CD14-positive monocyte (primary cell): ENCODE data around the gene IFI27. TPM values are rescaled to one million over a fixed set of nuclear protein-coding genes. Genes with fewer than 3 reads are reported as not detected.

ENCODE experiments used
- DNase-seq, 3 donors: peaks; one replicate each; pipeline ENCODE4 v3.0.0-alpha.2; 2011 to 2022
- H2AFZ ChIP-seq: 2 replicates; pipeline ENCODE4 v1.6.0; 2012; ENCODE audit warnings: mild to moderate bottlenecking, low read depth, low read length, inconsistent platforms; ENCODE audit not compliant: insufficient read depth, poor library complexity, severe bottlenecking
- H3K27ac ChIP-seq, 2 donors: 1 replicate in 1 of 2; 2 replicates in 1 of 2; pipeline ENCODE4 v1.5.1; 2012 to 2013; ENCODE audit warnings: low read length in 2 of 2, control low read depth in 1 of 2, inconsistent platforms in 1 of 2, low read depth in 1 of 2, mild to moderate bottlenecking in 1 of 2
- H3K27me3 ChIP-seq, 2 donors: one replicate each; pipeline versions ENCODE4 v1.6.0 to v1.6.1; 2011 to 2013; ENCODE audit warnings: low read length in 2 of 2; ENCODE audit not compliant: control insufficient read depth in 2 of 2, insufficient read depth in 2 of 2
- H3K36me3 ChIP-seq, 2 donors: replicated peaks in 1 of 2; 1 replicate in 1 of 2; 2 replicates in 1 of 2; pipeline versions ENCODE4 v1.5.1 to v1.6.1; 2012 to 2013; ENCODE audit warnings: low read length in 2 of 2, control low read depth in 1 of 2, inconsistent platforms in 1 of 2, mild to moderate bottlenecking in 1 of 2; ENCODE audit not compliant: insufficient read depth in 2 of 2, control insufficient read depth in 1 of 2
- H3K4me1 ChIP-seq, 2 donors: 1 replicate in 1 of 2; 2 replicates in 1 of 2; pipeline versions ENCODE4 v1.5.1 to v1.6.1; 2012 to 2013; ENCODE audit warnings: low read length in 2 of 2, control low read depth in 1 of 2, inconsistent platforms in 1 of 2, mild to moderate bottlenecking in 1 of 2, moderate library complexity in 1 of 2; ENCODE audit not compliant: insufficient read depth in 2 of 2, control insufficient read depth in 1 of 2
- H3K4me2 ChIP-seq: replicated peaks from 2 replicates; pipeline ENCODE3; 2012; ENCODE audit warnings: low read length, moderate library complexity, mild to moderate bottlenecking; ENCODE audit not compliant: poor library complexity, severe bottlenecking; ENCODE audit errors: extremely low read depth
- H3K4me3 ChIP-seq, 3 experiments: fragments of 200-600 bp in 1 of 3; sonication (generic) in 1 of 3; replicated peaks in 1 of 3; 1 replicate in 2 of 3; 2 replicates in 1 of 3; pipeline ENCODE4 v1.5.1; 2011 to 2013; ENCODE audit warnings: low read length in 3 of 3, mild to moderate bottlenecking in 3 of 3, control low read depth in 2 of 3, low read depth in 2 of 3, inconsistent platforms in 1 of 3, moderate library complexity in 1 of 3
- H3K79me2 ChIP-seq: 2 replicates; pipeline ENCODE4 v1.6.0; 2012; ENCODE audit warnings: mild to moderate bottlenecking, control low read depth, inconsistent platforms, low read length, moderate library complexity; ENCODE audit not compliant: insufficient read depth
- H3K9ac ChIP-seq: 2 replicates; pipeline ENCODE4 v1.6.0; 2017; ENCODE audit warnings: low read length, mild to moderate bottlenecking; ENCODE audit not compliant: insufficient read depth, poor library complexity, severe bottlenecking
- H3K9me3 ChIP-seq, 2 donors: replicated peaks in 1 of 2; 1 replicate in 1 of 2; 2 replicates in 1 of 2; pipeline versions ENCODE4 v1.5.1 to v1.6.1; 2012 to 2013; ENCODE audit warnings: low read length in 2 of 2, control low read depth in 1 of 2; ENCODE audit not compliant: control insufficient read depth in 1 of 2, insufficient read depth in 1 of 2
- H4K20me1 ChIP-seq: 2 replicates; pipeline ENCODE4 v1.6.0; 2012; ENCODE audit warnings: mild to moderate bottlenecking, low read length, control low read depth, moderate library complexity; ENCODE audit not compliant: insufficient read depth
- H3K27ac Mint-ChIP-seq, 7 donors: one replicate each; pipeline ENCODE4 v1.8.0; 2020; ENCODE audit warnings: mild to moderate bottlenecking in 7 of 7, mixed read lengths in 7 of 7, moderate library complexity in 6 of 7, inconsistent platforms in 2 of 7
- H3K27me3 Mint-ChIP-seq, 3 donors: one replicate each; pipeline ENCODE4 v1.8.0; 2021 to 2022; ENCODE audit warnings: low read depth in 3 of 3, mild to moderate bottlenecking in 3 of 3, mixed read lengths in 3 of 3, moderate library complexity in 3 of 3, inconsistent platforms in 1 of 3
- H3K36me3 Mint-ChIP-seq, 2 donors: one replicate each; pipeline ENCODE4 v1.8.0; 2020; ENCODE audit warnings: mixed read lengths in 2 of 2, inconsistent platforms in 1 of 2, mild to moderate bottlenecking in 1 of 2
- H3K4me1 Mint-ChIP-seq: one replicate; pipeline ENCODE4 v1.8.0; 2020; ENCODE audit warnings: mild to moderate bottlenecking, mixed read lengths
- H3K4me3 Mint-ChIP-seq, 2 donors: one replicate each; pipeline ENCODE4 v1.8.0; 2020; ENCODE audit warnings: mild to moderate bottlenecking in 2 of 2, mixed read lengths in 2 of 2, moderate library complexity in 1 of 2
- H3K9me3 Mint-ChIP-seq, 7 donors: one replicate each; pipeline ENCODE4 v1.8.0; 2020 to 2022; ENCODE audit warnings: mixed read lengths in 7 of 7, mild to moderate bottlenecking in 6 of 7, moderate library complexity in 6 of 7, inconsistent platforms in 2 of 7
- WGBS: methylation state at CpG from one replicate; pipeline ENCODE4 v1.1.5; 2013; ENCODE audit warnings: missing lambda C conversion rate; ENCODE audit not compliant: insufficient coverage; 5-methylcytosine and 5-hydroxymethylcytosine counted together
- intact Hi-C, 2 donors: fragments of 100-400 bp; cut with micrococcal nuclease; formaldehyde crosslinking; loops; one replicate each; pipeline versions ENCODE4 v1.15.0 to v1.15.1; 2023
- polyA plus RNA-seq, 3 donors: library from polyadenylated mRNA; depleted of rRNA in 1 of 3; unstranded in 2 of 3; stranded (reverse) in 1 of 3; fragments of 300-500 nt in 2 of 3; fragments of >200 nt in 1 of 3; fragmentation: Illumina TruSeq in 2 of 3; gene quantifications; 1 replicate in 2 of 3; 2 replicates in 1 of 3; pipeline ENCODE4 v1.2.3, GENCODE V29; 2012 to 2021
- TF ChIP-seq, protein P1 (sequence below): fragments of 200-600 bp; IDR thresholded peaks from one replicate; pipeline ENCODE4 v1.8.0; 2022; ENCODE audit warnings: antibody characterized with exemption, mild to moderate bottlenecking

The IFI27 gene
- polyA plus RNA-seq, 3 donors, result 3.0 to 3.9 (median 3.3) TPM

DNA sequence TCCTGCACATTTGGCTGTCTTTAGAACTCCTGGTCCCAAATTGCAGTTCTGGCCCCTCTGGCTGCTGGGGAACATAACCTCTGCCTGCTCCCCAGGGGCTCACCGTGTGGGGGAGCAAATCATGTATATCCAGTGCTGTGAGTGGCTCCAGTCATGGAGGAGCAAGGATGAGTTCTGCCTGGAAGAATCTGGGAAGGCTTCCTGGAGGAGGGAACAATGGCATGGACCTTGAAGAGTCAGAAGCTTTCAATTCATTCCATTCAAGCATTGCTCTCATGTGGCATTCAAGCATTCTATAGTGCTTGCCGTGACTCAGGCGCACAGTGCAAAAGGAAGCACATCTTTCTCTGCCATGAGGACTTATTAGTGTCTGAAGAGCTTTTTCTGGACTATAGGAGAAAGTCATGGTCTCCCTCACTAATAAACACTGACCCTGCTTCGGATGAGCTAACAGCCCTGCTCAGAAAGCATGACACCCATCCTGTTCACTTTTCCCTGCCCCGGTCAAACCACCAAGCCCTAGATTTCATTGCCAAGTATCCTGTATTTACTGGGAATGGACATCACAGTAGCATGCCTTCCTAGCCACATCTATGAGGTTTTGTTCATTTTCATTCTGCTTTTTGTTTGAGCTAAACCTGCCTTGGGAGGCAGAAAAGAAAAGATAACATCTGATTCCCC, 3.5 kb downstream of the IFI27 start:
- Histone ChIP-seq H2AFZ (no peak overlapping the region), H3K9me3 (peaks cover 1% of the 10 kb centered on the region in 2 donors), H3K36me3 (no peaks in the 10 kb centered on the region), H4K20me1 (no peaks in the 10 kb centered on the region), H3K4me1 (peaks cover 10% of the 10 kb centered on the region in 2 donors), H3K79me2 (no peaks in the 10 kb centered on the region), H3K4me2 (no peak overlapping the region), H3K9ac (no peak overlapping the region), H3K4me3 (no peak overlapping the region), H3K27me3 (no peaks in the 10 kb centered on the region), H3K27ac (no peak overlapping the region)
- H3K4me3 Mint-ChIP-seq, result no peak overlapping the region
- H3K9me3 Mint-ChIP-seq, result peaks cover 0 to 5% (median 0%) of the 10 kb centered on the region in 7 donors
- H3K27me3 Mint-ChIP-seq, result peaks cover 6 to 25% (median 12%) of the 10 kb centered on the region in 3 donors
- TF ChIP-seq, protein P1, sequence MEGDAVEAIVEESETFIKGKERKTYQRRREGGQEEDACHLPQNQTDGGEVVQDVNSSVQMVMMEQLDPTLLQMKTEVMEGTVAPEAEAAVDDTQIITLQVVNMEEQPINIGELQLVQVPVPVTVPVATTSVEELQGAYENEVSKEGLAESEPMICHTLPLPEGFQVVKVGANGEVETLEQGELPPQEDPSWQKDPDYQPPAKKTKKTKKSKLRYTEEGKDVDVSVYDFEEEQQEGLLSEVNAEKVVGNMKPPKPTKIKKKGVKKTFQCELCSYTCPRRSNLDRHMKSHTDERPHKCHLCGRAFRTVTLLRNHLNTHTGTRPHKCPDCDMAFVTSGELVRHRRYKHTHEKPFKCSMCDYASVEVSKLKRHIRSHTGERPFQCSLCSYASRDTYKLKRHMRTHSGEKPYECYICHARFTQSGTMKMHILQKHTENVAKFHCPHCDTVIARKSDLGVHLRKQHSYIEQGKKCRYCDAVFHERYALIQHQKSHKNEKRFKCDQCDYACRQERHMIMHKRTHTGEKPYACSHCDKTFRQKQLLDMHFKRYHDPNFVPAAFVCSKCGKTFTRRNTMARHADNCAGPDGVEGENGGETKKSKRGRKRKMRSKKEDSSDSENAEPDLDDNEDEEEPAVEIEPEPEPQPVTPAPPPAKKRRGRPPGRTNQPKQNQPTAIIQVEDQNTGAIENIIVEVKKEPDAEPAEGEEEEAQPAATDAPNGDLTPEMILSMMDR, result no peak
- 90% methylated on average over 2 of the region's 5 CpGs for WGBS
- no peaks in the 10 kb centered on the region for H3K36me3 Mint-ChIP-seq
- intact Hi-C loops, result no loop called here
- no peak for DNase-seq
- H3K27ac Mint-ChIP-seq, result no peak overlapping the region
- H3K4me1 Mint-ChIP-seq, result peaks cover 15% of the 10 kb centered on the region

DNA sequence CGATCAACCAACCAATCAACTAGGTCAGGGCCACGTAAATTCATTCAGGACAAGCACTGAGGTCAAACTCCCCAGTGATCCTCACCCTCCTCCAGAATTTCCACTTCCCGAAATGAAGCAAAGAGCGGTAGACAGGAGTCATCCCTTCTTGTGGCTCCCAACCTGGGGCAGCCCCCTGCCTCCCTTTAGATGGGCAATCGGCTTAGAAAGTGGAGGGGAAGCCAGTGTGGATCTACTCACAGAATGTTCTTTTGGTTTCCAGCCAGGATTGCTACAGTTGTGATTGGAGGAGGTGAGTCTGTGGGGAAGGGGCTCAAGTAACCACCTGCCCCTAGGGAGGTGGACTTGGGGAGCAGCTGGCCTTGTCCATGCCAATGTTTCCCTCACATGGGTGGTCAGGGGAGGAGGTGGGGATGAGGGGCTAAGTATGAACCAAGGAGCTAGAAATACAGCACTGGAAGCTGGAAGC, 4.1 kb downstream of the IFI27 start:
- Histone ChIP-seq H3K27ac (no peak overlapping the region), H3K27me3 (no peaks in the 10 kb centered on the region), H3K9me3 (peaks cover 7% of the 10 kb centered on the region in 2 donors), H2AFZ (peak overlapping the region; percentile 74), H3K4me1 (peaks cover 10% of the 10 kb centered on the region in 2 donors), H4K20me1 (no peaks in the 10 kb centered on the region), H3K4me2 (peak overlapping the region; percentile 30), H3K36me3 (no peaks in the 10 kb centered on the region), H3K4me3 (peak overlapping the region in 1 of 3 experiments; percentile 32), H3K9ac (peak overlapping the region; percentile 25), H3K79me2 (no peaks in the 10 kb centered on the region)
- Mint-ChIP-seq H3K4me1 (peaks cover 13% of the 10 kb centered on the region), H3K4me3 (peak overlapping the region in 1 of 2 donors; percentile 66), H3K36me3 (no peaks in the 10 kb centered on the region), H3K27ac (no peak overlapping the region), H3K27me3 (peaks cover 6 to 25% (median 12%) of the 10 kb centered on the region in 3 donors), H3K9me3 (peaks cover 3 to 10% (median 5%) of the 10 kb centered on the region in 7 donors)
- 95% methylated on average over 3 of the region's 5 CpGs for WGBS
- no peak for DNase-seq
- intact Hi-C loops, result no loop called here
- TF ChIP-seq, protein P1, result no peak
